Lower leg skin (tissue), 3 donors: ENCODE measurements around the gene PDIA2.

Experiments used
- POLR2A ChIP-seq, 2 donors: fragments of 450-650 bp; IDR thresholded peaks; one replicate each; pipeline ENCODE4 v1.6.1; 2016 to 2017; ENCODE audit warnings: antibody characterized with exemption in 2 of 2, mild to moderate bottlenecking in 1 of 2, moderate library complexity in 1 of 2
- TF ChIP-seq, protein P1 (sequence below), 3 donors: fragments of 450-650 bp; IDR thresholded peaks; one replicate each; pipeline ENCODE4 v1.5.1; 2016; ENCODE audit warnings: antibody characterized with exemption in 3 of 3, mild to moderate bottlenecking in 3 of 3, moderate library complexity in 2 of 3

DNA sequence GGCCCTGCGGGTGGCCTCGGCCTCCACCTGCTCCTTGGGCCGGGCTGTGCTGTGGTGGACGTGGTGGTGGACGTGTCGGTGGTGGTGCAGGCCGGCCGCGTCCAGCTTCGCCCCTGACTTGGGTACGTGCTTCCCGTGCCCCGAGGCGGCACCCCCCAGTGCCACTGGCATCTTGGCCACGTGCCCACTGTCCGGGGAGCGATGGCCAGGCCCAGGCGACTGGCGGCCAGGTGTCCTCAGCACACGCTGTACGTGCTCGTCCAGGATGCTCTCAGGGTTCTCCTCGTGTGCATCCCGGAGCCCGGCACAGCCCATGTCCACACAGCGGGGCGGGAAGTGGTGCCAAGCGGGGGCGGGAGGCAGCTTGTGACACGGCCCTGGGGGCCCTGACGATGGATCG lies 14.9 kb downstream of the PDIA2 start:
- TF ChIP-seq, protein P1, sequence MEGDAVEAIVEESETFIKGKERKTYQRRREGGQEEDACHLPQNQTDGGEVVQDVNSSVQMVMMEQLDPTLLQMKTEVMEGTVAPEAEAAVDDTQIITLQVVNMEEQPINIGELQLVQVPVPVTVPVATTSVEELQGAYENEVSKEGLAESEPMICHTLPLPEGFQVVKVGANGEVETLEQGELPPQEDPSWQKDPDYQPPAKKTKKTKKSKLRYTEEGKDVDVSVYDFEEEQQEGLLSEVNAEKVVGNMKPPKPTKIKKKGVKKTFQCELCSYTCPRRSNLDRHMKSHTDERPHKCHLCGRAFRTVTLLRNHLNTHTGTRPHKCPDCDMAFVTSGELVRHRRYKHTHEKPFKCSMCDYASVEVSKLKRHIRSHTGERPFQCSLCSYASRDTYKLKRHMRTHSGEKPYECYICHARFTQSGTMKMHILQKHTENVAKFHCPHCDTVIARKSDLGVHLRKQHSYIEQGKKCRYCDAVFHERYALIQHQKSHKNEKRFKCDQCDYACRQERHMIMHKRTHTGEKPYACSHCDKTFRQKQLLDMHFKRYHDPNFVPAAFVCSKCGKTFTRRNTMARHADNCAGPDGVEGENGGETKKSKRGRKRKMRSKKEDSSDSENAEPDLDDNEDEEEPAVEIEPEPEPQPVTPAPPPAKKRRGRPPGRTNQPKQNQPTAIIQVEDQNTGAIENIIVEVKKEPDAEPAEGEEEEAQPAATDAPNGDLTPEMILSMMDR (IDR thresholded peaks at IDR 0.05) = no peak
- TF ChIP-seq POLR2A (IDR thresholded peaks at IDR 0.05) = no peak
